ENCODE measurements around the gene TNFRSF1B. TPM values are rescaled to one million over a fixed set of nuclear protein-coding genes. Genes with fewer than 3 reads are reported as not detected.
A peak's percentile ranks its signal among the peaks of the same experiment; 100 is the strongest.

Gene TNFRSF1B
- total RNA-seq, 3 donors from 2014 or later (not counting 1 experiment from before 2014, with no cell fraction given), result 152 to 173 (median 172) TPM

GRCh38 chr1:12209495-12209832 lies 42.7 kb downstream of the TNFRSF1B start:
- H3K27ac ChIP-seq (ENCODE audit: low read length), result peak overlapping the region; percentile 44
- Mint-ChIP-seq H3K4me1 (peaks cover 27 to 49% of the 10 kb centered on the region in 2 donors), H3K9me3 (no peaks in the 10 kb centered on the region), H3K4me3 (no peak overlapping the region), H3K36me3 (no peaks in the 10 kb centered on the region), H3K27me3 (ENCODE audit: low read depth in 2 of 2) (no peaks in the 10 kb centered on the region), H3K27ac (peak overlapping the region; percentile 79 to 88)
- TF ChIP-seq CTCF (IDR thresholded peaks at IDR 0.05), result no peak
- no peak overlapping the region for H3K4me3 ChIP-seq (ENCODE audit: low read length)
- WGBS (ENCODE audit: insufficient coverage), result 60% methylated on average over 3 of the region's 3 CpGs
- H3K36me3 ChIP-seq (ENCODE audit: control insufficient read depth, insufficient read depth, low read length), result peaks cover 25% of the 10 kb centered on the region
- peaks cover 41% of the 10 kb centered on the region for H3K4me1 ChIP-seq (ENCODE audit: control insufficient read depth, insufficient read depth, low read length)
- no peaks in the 10 kb centered on the region for H3K27me3 ChIP-seq (ENCODE audit: control insufficient read depth, insufficient read depth, low read length)
- DNase-seq, result no peak
- H3K9me3 ChIP-seq (ENCODE audit: control insufficient read depth, insufficient read depth, low read length), result no peaks in the 10 kb centered on the region
- no peak for ATAC-seq
- intact Hi-C loops (cut with micrococcal nuclease), result loop anchor here (1.0 kb wide), 1 partner anchor 85 kb away; no protein-coding TSS in a partner anchor

DNA sequence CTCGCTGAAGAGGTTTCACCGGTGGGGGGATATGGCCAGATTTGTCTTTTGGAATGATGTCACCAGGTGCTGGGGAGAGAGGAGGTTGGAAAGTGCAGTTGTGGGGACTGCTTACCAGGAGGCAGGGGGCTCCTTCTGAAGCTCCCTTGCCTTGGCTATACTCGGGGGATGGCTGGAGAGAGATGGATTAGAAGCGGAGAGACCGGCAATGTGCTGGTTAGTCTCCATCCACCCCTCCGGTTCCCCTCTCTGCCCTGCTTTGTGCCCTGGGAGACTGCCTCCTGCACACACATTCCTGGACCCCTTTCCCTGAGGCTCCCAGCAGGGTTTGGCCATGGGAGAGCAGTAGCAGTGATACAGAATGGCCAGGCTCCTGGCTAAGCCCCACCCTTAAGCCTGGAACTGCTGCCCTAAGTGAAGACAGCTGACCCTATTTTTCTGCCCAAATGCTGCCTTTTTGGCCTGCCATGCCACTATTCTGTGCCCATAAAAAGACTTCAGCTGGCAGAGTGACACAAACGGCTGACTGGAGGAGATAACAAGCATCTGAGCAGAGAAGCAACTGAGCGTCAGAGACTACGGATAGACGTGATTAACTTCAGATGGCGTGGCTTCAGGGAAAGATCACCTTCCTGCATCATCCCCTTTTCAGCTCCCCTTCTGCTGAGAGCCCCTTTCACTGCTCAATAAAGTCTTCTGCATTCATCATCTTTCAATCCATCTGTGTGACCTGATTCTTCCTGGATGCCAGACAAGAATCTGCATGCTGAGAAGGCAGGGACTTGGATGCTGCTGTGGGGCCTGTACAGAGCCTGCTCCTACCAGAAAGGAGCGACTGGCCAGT lies 48.5 kb downstream of the TNFRSF1B start:
- no peak for ATAC-seq

DNA sequence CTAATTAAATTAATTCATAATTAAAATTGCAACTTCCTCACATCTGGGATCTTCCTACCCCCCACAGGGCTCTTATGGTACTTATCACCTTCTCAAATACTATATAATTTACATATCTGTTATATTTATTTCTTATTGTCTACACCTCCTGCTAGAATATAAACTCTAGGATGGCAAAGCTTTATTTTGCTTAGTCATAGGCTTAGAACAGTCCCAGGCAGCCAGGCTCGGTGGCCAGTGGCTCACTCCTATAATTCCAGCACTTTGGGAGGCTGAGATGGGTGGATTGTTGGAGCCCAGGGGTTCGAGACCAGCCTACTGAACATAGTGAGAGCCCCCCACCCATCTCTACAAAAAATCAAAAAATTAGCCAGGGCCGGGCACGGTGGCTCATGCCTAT lies 53.0 kb downstream of the TNFRSF1B start:
- no peak overlapping the region for H3K27ac Mint-ChIP-seq
- Histone ChIP-seq H3K4me3 (ENCODE audit: low read length) (no peak overlapping the region), H3K27me3 (ENCODE audit: control insufficient read depth, insufficient read depth, low read length) (no peaks in the 10 kb centered on the region), H3K27ac (ENCODE audit: low read length) (no peak overlapping the region), H3K4me1 (ENCODE audit: control insufficient read depth, insufficient read depth, low read length) (no peaks in the 10 kb centered on the region), H3K36me3 (ENCODE audit: control insufficient read depth, insufficient read depth, low read length) (no peaks in the 10 kb centered on the region), H3K9me3 (ENCODE audit: control insufficient read depth, insufficient read depth, low read length) (no peaks in the 10 kb centered on the region)
- intact Hi-C loops (cut with micrococcal nuclease), result no loop called here
- DNase-seq (no peak), ATAC-seq (no peak)
- H3K4me1 Mint-ChIP-seq, result no peaks in the 10 kb centered on the region
- H3K27me3 Mint-ChIP-seq (ENCODE audit: low read depth in 2 of 2), result no peaks in the 10 kb centered on the region
- WGBS (ENCODE audit: insufficient coverage), result 88% methylated on average over 4 of the region's 4 CpGs
- no peak overlapping the region for H3K4me3 Mint-ChIP-seq
- H3K36me3 Mint-ChIP-seq, result no peaks in the 10 kb centered on the region
- no peak for TF ChIP-seq CTCF (IDR thresholded peaks at IDR 0.05)
- no peaks in the 10 kb centered on the region for H3K9me3 Mint-ChIP-seq

More for the DNA sequence above, 48.5 kb downstream of the TNFRSF1B start:
- H3K27me3 ChIP-seq (ENCODE audit: control insufficient read depth, insufficient read depth, low read length), result no peaks in the 10 kb centered on the region
- intact Hi-C loops (cut with micrococcal nuclease), result no loop called here
- peaks cover 9 to 15% of the 10 kb centered on the region in 2 donors for H3K4me1 Mint-ChIP-seq
- H3K36me3 Mint-ChIP-seq, result no peaks in the 10 kb centered on the region
- no peak overlapping the region for H3K27ac ChIP-seq (ENCODE audit: low read length)
- peaks cover 12% of the 10 kb centered on the region for H3K4me1 ChIP-seq (ENCODE audit: control insufficient read depth, insufficient read depth, low read length)
- H3K4me3 Mint-ChIP-seq, result no peak overlapping the region
- 93% methylated on average over 12 of the region's 12 CpGs for WGBS (ENCODE audit: insufficient coverage)
- no peak for TF ChIP-seq CTCF (IDR thresholded peaks at IDR 0.05)
- no peak overlapping the region for H3K27ac Mint-ChIP-seq
- no peaks in the 10 kb centered on the region for H3K9me3 Mint-ChIP-seq
- H3K4me3 ChIP-seq (ENCODE audit: low read length), result no peak overlapping the region
- no peak for DNase-seq
- H3K9me3 ChIP-seq (ENCODE audit: control insufficient read depth, insufficient read depth, low read length), result no peaks in the 10 kb centered on the region
- no peaks in the 10 kb centered on the region for H3K27me3 Mint-ChIP-seq (ENCODE audit: low read depth in 2 of 2)
- no peaks in the 10 kb centered on the region for H3K36me3 ChIP-seq (ENCODE audit: control insufficient read depth, insufficient read depth, low read length)
